Common myeloid progenitor, CD34-positive (primary cell): ENCODE results near the gene TRIM9.

ENCODE experiments used
- CTCF ChIA-PET: fragments of 350-600 bp; sonication (Branson Sonifier 250); formaldehyde crosslinking; loops from one replicate; lab custom pipeline; 2021; ENCODE audit warnings: antibody characterized with exemption; lab: Charles Lee
- POLR2A ChIA-PET: fragments of 350-600 bp; sonication (Branson Sonifier 250); formaldehyde crosslinking; loops from one replicate; lab custom pipeline; 2021; ENCODE audit warnings: antibody characterized with exemption; lab: Charles Lee
- DNase-seq, 3 donors: peaks; one replicate each; pipeline versions ENCODE4 v3.0.0 to v3.0.0-alpha.2; 2013
- H3K27ac ChIP-seq, 2 experiments: 1 replicate in 1 of 2; 2 replicates in 1 of 2; pipeline ENCODE4 v1.7.0; 2013; ENCODE audit warnings: inconsistent platforms in 2 of 2, low read length in 2 of 2, mild to moderate bottlenecking in 2 of 2, low read depth in 1 of 2, moderate library complexity in 1 of 2; ENCODE audit not compliant: severe bottlenecking in 2 of 2, insufficient read depth in 1 of 2, poor library complexity in 1 of 2
- H3K27me3 ChIP-seq, 5 experiments: replicated peaks in 2 of 5; 1 replicate in 3 of 5; 2 replicates in 2 of 5; pipeline versions ENCODE4 v1.6.1 to v1.7.0; 2013; ENCODE audit warnings: low read length in 4 of 5, mild to moderate bottlenecking in 2 of 5, moderate library complexity in 2 of 5, inconsistent platforms in 1 of 5; ENCODE audit not compliant: insufficient read depth in 5 of 5, control insufficient read depth in 4 of 5
- H3K36me3 ChIP-seq, 4 experiments: 1 replicate in 2 of 4; 2 replicates in 2 of 4; pipeline versions ENCODE4 v1.6.1 to v1.7.0; 2013; ENCODE audit warnings: low read length in 3 of 4, control low read depth in 1 of 4, mild to moderate bottlenecking in 1 of 4; ENCODE audit not compliant: control insufficient read depth in 4 of 4, insufficient read depth in 4 of 4
- H3K4me1 ChIP-seq, 4 experiments: 1 replicate in 3 of 4; 2 replicates in 1 of 4; pipeline versions ENCODE4 v1.6.1 to v1.7.1; 2013; ENCODE audit warnings: low read length in 3 of 4, mild to moderate bottlenecking in 3 of 4, control low read depth in 1 of 4, inconsistent platforms in 1 of 4, moderate library complexity in 1 of 4; ENCODE audit not compliant: control insufficient read depth in 4 of 4, insufficient read depth in 4 of 4; ENCODE audit errors: control extremely low read depth in 1 of 4
- H3K4me3 ChIP-seq, 7 experiments: 1 replicate in 4 of 7; 2 replicates in 3 of 7; pipeline versions ENCODE4 v1.5.1 to v1.7.0; 2013; ENCODE audit warnings: mild to moderate bottlenecking in 7 of 7, low read length in 6 of 7, moderate library complexity in 6 of 7, inconsistent platforms in 2 of 7, low read depth in 2 of 7, control low read depth in 1 of 7; ENCODE audit not compliant: insufficient read depth in 4 of 7, control insufficient read depth in 1 of 7; ENCODE audit errors: extremely low read depth in 1 of 7
- H3K9me3 ChIP-seq, 5 experiments: 1 replicate in 4 of 5; 2 replicates in 1 of 5; pipeline versions ENCODE4 v1.6.1 to v1.7.1; 2013; ENCODE audit warnings: low read length in 4 of 5, mild to moderate bottlenecking in 2 of 5, inconsistent platforms in 1 of 5, low read depth in 1 of 5, moderate library complexity in 1 of 5; ENCODE audit not compliant: control insufficient read depth in 4 of 5, insufficient read depth in 2 of 5; ENCODE audit errors: control extremely low read depth in 1 of 5
- WGBS: methylation state at CpG from one replicate; pipeline ENCODE4 v1.1.5; 2013; ENCODE audit not compliant: insufficient coverage; 5-methylcytosine and 5-hydroxymethylcytosine counted together

TRIM9 gene

DNA sequence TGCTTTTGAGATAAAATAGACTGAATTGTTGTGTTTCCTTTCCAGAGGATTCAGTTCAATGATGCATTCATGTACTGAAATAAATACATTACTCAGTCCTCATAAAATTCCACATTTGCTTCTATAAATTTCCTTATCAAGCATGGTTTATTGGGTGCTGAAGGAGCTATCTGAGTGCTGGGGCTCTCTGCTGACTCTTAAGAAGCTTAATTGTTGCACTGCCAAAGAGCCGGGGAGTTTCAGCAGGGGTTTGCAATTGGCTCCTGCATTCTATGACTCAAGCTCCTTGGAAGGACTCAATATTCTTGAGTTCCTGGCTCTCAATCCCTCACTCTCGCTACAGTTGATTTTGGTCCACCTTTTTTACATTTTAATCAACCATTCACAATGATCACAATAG is 80.8 kb downstream of the TRIM9 start:
- Histone ChIP-seq H3K27ac (no peak overlapping the region), H3K4me3 (no peak overlapping the region), H3K27me3 (no peaks in the 10 kb centered on the region), H3K9me3 (no peaks in the 10 kb centered on the region), H3K36me3 (peaks cover 0 to 2% (median 0%) of the 10 kb centered on the region in 4 experiments), H3K4me1 (no peaks in the 10 kb centered on the region)
- no peak for DNase-seq
- ChIA-PET CTCF (no interaction called here), POLR2A (no interaction called here)
- 87% methylated on average over 2 of the region's 2 CpGs for WGBS

DNA sequence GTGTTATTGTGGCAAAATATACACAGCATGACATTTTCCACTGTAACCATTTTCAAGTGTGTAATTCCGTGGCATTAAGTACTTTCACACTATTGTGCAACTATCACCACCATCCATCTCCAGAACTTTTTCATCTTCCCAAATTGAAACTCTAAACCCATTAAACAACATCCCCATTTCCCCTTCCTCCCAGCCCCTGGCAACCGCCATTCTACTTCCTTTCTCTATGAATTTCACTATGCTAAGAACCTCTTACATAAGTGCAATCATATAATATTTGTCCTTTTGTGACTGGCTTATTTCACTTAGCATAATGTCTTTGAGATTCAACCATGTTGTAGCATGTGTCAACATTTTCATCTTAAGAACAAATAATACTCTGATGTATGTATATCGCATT is 82.8 kb downstream of the TRIM9 start:
- H3K27ac ChIP-seq: no peak overlapping the region
- DNase-seq: no peak
- no peaks in the 10 kb centered on the region for H3K4me1 ChIP-seq
- ChIA-PET CTCF (no interaction called here), POLR2A (no interaction called here)
- no peaks in the 10 kb centered on the region for H3K9me3 ChIP-seq
- H3K36me3 ChIP-seq: peaks cover 0 to 7% (median 0%) of the 10 kb centered on the region in 4 experiments
- 88% methylated on average over 1 of the region's 3 CpGs for WGBS
- no peak overlapping the region for H3K4me3 ChIP-seq
- no peaks in the 10 kb centered on the region for H3K27me3 ChIP-seq

DNA sequence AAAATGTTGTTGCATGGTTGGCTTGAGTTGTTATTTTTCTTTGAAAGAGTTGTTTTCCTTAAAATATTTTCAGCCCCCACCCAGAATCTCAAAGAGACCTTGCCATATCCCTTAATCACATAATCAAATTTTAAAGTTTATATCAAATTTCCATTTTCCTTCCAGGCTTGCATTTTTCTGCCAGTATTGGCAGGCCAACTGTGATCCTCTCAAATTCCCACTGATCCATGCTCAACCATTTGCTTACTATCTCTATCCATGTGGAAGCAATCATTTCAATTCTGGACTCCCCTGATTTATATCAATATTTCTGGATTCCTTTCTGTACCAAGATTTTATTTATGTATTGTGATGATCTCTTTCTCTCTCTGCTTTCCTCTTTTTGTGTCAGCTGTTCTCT is 86.5 kb downstream of the TRIM9 start:
- CTCF ChIA-PET: no interaction called here
- no peak overlapping the region for H3K27ac ChIP-seq
- DNase-seq: no peak
- POLR2A ChIA-PET: no interaction called here
- peaks cover 0 to 4% (median 0%) of the 10 kb centered on the region in 4 experiments for H3K4me1 ChIP-seq
- no peaks in the 10 kb centered on the region for H3K27me3 ChIP-seq
- H3K9me3 ChIP-seq: no peaks in the 10 kb centered on the region
- H3K4me3 ChIP-seq: no peak overlapping the region
- H3K36me3 ChIP-seq: peaks cover 0 to 7% (median 0%) of the 10 kb centered on the region in 4 experiments

DNA sequence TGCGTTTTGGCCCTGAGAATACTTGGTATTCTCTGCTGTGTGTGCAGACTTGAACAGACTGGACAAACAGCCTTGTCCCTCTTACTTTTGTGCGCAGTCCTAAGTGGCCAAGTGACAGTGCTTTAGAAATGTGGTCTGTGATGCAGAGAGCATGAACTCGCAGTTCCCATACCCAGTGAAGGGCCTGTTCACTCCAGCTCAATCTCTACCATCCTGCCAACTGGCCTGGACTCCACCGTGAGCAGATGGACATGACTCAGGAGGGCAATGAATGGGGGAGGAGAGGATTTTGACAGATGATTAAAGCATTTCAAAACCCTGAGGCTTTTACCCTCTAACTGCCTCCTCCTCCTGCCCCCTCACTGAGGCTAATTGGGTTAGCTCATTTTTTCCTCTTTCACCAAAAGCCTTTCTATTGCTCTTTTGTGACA is 88.1 kb downstream of the TRIM9 start:
- CTCF ChIA-PET: interaction anchor here (0.7 kb wide), 1 partner anchor 78 kb away, joined by 3 read pairs; no protein-coding TSS in a partner anchor
- H3K4me1 ChIP-seq: peaks cover 0 to 4% (median 0%) of the 10 kb centered on the region in 4 experiments

GRCh38 chr14:51006324-51006723 is 88.6 kb downstream of the TRIM9 start:
- Histone ChIP-seq H3K4me1 (peaks cover 0 to 4% (median 0%) of the 10 kb centered on the region in 4 experiments), H3K9me3 (no peaks in the 10 kb centered on the region), H3K27ac (no peak overlapping the region), H3K4me3 (no peak overlapping the region), H3K36me3 (peaks cover 0 to 7% (median 0%) of the 10 kb centered on the region in 4 experiments), H3K27me3 (no peaks in the 10 kb centered on the region)
- no peak for DNase-seq
- WGBS: no CpG with 5 or more reads among the region's 2 CpGs
- POLR2A ChIA-PET: no interaction called here
- CTCF ChIA-PET: no interaction called here

More for the DNA sequence above, 88.1 kb downstream of the TRIM9 start:
- no peak overlapping the region for H3K27ac ChIP-seq
- H3K36me3 ChIP-seq: peaks cover 0 to 7% (median 0%) of the 10 kb centered on the region in 4 experiments
- POLR2A ChIA-PET: no interaction called here
- 86% methylated on average over 1 of the region's 4 CpGs for WGBS
- DNase-seq: peak in 1 of 3 donors; percentile 4
- H3K27me3 ChIP-seq: no peaks in the 10 kb centered on the region
- no peaks in the 10 kb centered on the region for H3K9me3 ChIP-seq
- no peak overlapping the region for H3K4me3 ChIP-seq

DNA sequence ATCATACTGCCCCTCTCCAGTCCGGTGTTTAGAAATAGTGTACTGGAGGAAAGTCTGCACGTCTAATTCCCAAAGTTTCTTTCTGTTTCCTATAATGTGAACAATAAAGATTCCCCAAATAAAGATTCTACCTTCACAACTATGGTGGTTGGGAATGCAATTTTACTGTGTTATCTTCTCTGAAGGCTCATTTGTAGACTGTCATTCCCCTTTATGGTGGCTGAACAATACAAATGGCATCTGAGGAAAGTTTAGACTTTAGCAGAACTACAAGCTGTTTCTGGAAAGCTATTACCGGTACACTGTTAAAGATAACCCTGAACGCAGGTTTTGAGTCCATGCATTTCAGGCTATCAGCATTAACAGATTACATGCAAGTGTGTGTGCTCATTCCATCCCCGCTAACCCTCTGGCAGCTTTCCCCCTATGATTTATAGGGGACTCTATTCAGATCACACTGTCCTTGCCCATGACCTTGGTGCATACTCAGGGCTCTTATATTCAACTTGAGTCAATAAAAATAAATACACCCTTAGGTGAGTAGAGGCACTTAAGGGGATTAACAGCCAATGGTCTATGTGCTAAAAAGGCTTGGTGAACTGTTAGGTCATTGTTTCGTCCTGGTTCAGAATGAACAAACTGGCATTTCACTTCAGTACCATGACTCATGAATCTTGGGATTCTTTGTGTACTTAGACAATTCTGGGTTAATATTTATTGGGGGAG is 89.9 kb downstream of the TRIM9 start:
- ChIA-PET POLR2A (no interaction called here), CTCF (no interaction called here)
- WGBS: 100% methylated on average over 2 of the region's 6 CpGs
- Histone ChIP-seq H3K9me3 (no peaks in the 10 kb centered on the region), H3K4me3 (no peak overlapping the region), H3K27ac (no peak overlapping the region), H3K36me3 (peaks cover 0 to 7% (median 0%) of the 10 kb centered on the region in 4 experiments), H3K4me1 (peaks cover 0 to 4% (median 0%) of the 10 kb centered on the region in 4 experiments), H3K27me3 (no peaks in the 10 kb centered on the region)
- DNase-seq: peak in 1 of 3 donors; percentile 3

DNA sequence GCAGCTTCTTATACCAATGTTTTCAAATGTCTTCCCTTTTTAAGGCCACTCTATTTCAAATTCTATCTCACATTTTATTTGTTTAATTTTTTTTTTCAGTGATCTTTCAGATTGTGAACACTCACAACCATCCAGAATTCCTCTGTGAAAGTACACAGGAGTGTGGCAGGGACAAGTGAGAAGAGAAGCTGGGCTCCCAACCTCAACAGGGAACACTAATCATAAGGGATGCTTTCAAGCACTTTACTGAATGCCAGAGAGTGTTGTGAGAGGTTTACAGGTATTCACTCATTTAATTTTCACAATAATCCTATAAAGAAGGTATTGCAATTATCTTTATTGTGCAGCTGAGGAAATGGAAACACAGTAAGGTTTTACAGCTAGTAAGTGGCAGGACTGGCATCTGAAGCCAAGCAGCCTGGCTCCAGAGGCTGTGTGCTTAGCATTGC is 90.5 kb downstream of the TRIM9 start:
- no peak overlapping the region for H3K4me3 ChIP-seq
- DNase-seq: no peak
- H3K9me3 ChIP-seq: no peaks in the 10 kb centered on the region
- H3K36me3 ChIP-seq: peaks cover 0 to 7% (median 0%) of the 10 kb centered on the region in 4 experiments
- no peaks in the 10 kb centered on the region for H3K27me3 ChIP-seq
- H3K4me1 ChIP-seq: peaks cover 0 to 4% (median 0%) of the 10 kb centered on the region in 4 experiments
- CTCF ChIA-PET: no interaction called here
- H3K27ac ChIP-seq: no peak overlapping the region
- POLR2A ChIA-PET: no interaction called here
